ENCODE data around the gene ACTL7B. TPM values are rescaled to one million over a fixed set of nuclear protein-coding genes. Genes with fewer than 3 reads are reported as not detected.

ACTL7B gene
- total and polyA plus RNA-seq, 2 experiments from 2014 or later: not detected

GRCh38 chr9:108897324-108898096, 41.7 kb upstream of the ACTL7B start (continued):
- no peak for TF ChIP-seq ZNF462 (CRISPR knock-in tag; IDR thresholded peaks at IDR 0.05)

DNA sequence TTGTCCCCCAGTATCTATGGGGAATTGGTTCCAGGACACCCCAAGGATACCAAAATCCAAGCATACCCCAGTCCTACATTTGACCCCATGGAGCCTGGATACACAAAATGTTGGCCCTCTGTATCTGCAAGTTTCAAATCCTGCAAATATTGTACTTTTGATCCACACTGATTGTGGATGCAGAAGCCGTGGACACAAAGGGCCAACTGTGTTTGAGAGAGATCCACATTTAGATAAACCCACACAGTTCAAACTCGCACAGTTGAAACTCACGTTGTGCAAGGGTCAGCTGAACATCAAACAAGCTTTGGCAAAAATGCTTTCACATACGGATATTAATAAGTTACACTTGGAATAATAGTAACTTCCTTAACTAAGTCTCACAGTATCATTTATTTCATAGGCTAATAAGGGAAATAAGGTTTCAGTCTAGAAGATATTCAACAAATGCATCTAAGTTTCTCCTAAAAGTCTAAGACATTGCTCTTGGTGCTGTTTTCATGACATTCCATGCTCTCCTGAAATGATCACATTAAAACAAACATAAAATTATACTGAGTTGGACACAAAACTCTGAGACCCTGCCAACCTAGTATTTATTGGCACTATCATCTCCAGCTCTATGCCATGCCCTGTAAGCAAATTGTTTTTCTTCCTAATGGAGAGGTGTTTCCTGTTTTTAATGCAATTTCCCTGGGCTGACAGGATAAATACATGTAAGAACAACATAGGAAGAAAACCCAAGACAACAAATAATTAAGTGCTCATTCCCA, 38.6 kb upstream of the ACTL7B start:
- Histone ChIP-seq H3K27me3 (ENCODE audit: insufficient read depth) (no peaks in the 10 kb centered on the region), H2AFZ (no peak overlapping the region), H3K4me3 (no peak overlapping the region), H3K9me2 (ENCODE audit: insufficient read depth) (no peaks in the 10 kb centered on the region), H3K27ac (ENCODE audit: low read depth) (no peak overlapping the region), H3K4me1 (ENCODE audit: insufficient read depth) (no peaks in the 10 kb centered on the region), H4K20me1 (replicated peaks; ENCODE audit: insufficient read depth) (no peaks in the 10 kb centered on the region; the same call in 1 of the 2 replicates), H3K79me2 (replicated peaks; ENCODE audit: insufficient read depth) (no peaks in the 10 kb centered on the region), H3K4me2 (no peak overlapping the region), H3F3A (replicated peaks; ENCODE audit: low read depth) (no peaks in the 10 kb centered on the region), H3K36me3 (ENCODE audit: insufficient read depth) (peaks cover 59% of the 10 kb centered on the region)
- H3K4me1 Mint-ChIP-seq: no peaks in the 10 kb centered on the region
- DNase-seq (ENCODE audit: low spot score) (no peak), ATAC-seq (no peak)
- H3K4me3 Mint-ChIP-seq: no peak overlapping the region
- no peak for TF ChIP-seq REST (IDR thresholded peaks at IDR 0.05; ENCODE audit: unreplicated experiment)
- TF ChIP-seq JUNB (IDR thresholded peaks at IDR 0.05; ENCODE audit: unreplicated experiment): no peak
- no peak for TF ChIP-seq ZNF331 (CRISPR knock-in tag; IDR thresholded peaks at IDR 0.05; ENCODE audit: low read depth)
- TF ChIP-seq ZNF114 (CRISPR knock-in tag; IDR thresholded peaks at IDR 0.05): no peak
- no peak for TF ChIP-seq EZH2 (IDR thresholded peaks at IDR 0.05; ENCODE audit: low read depth, unreplicated experiment)
- TF ChIP-seq STAT1 (IDR thresholded peaks at IDR 0.05; ENCODE audit: unreplicated experiment): no peak
- TF ChIP-seq NANOG (IDR thresholded peaks at IDR 0.05; ENCODE audit: borderline replicate concordance): no peak
- TF ChIP-seq, protein P1, sequence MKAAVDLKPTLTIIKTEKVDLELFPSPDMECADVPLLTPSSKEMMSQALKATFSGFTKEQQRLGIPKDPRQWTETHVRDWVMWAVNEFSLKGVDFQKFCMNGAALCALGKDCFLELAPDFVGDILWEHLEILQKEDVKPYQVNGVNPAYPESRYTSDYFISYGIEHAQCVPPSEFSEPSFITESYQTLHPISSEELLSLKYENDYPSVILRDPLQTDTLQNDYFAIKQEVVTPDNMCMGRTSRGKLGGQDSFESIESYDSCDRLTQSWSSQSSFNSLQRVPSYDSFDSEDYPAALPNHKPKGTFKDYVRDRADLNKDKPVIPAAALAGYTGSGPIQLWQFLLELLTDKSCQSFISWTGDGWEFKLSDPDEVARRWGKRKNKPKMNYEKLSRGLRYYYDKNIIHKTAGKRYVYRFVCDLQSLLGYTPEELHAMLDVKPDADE (IDR thresholded peaks at IDR 0.05): no peak
- H3K9me3 Mint-ChIP-seq: no peaks in the 10 kb centered on the region
- no peak overlapping the region for H3K27ac Mint-ChIP-seq
- H3K36me3 Mint-ChIP-seq (ENCODE audit: low read depth): peaks cover 58% of the 10 kb centered on the region
- H3K27me3 Mint-ChIP-seq (ENCODE audit: insufficient read depth, low read depth, poor library complexity): peaks cover 5% of the 10 kb centered on the region

All from GM23338 (cell line).